ENCODE results near the gene OSM.

OSM gene

DNA sequence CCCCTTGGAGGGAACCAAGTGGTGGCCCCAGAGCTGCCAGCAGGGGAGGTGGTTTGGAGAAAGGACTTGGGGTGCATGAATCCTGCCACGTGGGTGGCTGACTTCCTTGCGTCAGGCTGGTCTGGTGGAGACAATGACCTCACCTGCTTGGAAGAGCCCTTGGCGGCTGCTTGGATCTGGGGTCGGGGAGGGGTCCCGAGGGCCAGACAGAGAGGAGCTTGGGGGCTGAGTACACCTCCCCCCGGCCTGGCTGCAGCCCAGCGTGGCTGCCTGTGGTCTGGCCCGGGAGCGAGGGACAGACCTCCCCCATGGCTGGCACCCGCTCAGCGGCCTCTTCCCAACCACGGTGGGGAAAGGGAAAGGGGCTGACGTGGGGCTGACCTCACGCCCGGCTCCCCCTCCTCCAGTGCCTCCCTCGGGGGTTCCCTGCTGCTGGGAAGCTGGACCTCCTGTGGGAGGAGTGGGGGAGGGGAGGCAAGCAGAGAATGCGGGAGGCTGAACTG, 33.9 kb downstream of the OSM start:
- no peak for DNase-seq
- no peaks in the 10 kb centered on the region for H3K36me3 ChIP-seq (replicated peaks)
- in situ Hi-C loops (cut with HindIII; ENCODE audit: low pct_ligation_motif_present, low sequenced_read_pairs): no loop called here
- H3K27ac ChIP-seq: peak overlapping the region; percentile 7
- no peaks in the 10 kb centered on the region for H3K27me3 ChIP-seq (replicated peaks)
- H3K4me3 ChIP-seq (ENCODE audit: low read depth, low read length): no peak overlapping the region
- TF ChIP-seq, protein P1, sequence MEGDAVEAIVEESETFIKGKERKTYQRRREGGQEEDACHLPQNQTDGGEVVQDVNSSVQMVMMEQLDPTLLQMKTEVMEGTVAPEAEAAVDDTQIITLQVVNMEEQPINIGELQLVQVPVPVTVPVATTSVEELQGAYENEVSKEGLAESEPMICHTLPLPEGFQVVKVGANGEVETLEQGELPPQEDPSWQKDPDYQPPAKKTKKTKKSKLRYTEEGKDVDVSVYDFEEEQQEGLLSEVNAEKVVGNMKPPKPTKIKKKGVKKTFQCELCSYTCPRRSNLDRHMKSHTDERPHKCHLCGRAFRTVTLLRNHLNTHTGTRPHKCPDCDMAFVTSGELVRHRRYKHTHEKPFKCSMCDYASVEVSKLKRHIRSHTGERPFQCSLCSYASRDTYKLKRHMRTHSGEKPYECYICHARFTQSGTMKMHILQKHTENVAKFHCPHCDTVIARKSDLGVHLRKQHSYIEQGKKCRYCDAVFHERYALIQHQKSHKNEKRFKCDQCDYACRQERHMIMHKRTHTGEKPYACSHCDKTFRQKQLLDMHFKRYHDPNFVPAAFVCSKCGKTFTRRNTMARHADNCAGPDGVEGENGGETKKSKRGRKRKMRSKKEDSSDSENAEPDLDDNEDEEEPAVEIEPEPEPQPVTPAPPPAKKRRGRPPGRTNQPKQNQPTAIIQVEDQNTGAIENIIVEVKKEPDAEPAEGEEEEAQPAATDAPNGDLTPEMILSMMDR (IDR thresholded peaks at IDR 0.05; ENCODE audit: low read depth, low read length, missing control alignments): peak; percentile 16

DNA sequence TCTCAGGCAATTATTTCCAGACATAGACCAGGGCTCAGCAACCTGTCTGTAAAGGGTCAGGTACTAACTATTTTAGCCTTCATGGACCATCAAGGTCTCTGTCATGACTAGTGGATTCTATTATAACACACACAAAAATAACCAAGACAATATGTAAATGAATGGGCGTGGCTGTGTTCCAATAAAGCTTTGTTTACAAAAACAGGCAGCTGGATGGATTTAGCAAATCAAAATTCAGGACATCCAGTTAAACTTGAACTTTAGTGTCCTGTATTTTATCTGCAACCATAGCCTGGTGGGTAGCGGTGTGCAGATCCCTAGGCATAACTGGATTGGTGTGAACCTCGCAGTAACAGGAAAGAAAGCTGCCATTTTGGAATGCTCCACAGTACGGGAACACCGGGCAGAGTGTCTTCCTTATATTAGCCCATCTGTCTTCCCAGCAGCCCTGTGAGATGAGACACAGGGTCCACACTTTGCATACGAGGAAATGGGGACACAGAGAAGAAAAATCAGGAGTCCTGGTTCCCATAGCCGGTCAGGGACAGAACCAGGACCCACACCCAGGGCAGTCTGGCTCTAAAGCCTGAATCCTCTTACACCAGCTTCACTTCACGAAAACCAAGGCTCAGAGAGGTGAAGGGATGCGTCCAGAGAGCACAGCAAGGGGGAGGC, 35.7 kb downstream of the OSM start:
- TF ChIP-seq, protein P1 (IDR thresholded peaks at IDR 0.05; ENCODE audit: low read depth, low read length, missing control alignments): no peak
- Histone ChIP-seq H3K4me3 (ENCODE audit: low read depth, low read length) (no peak overlapping the region), H3K27ac (no peak overlapping the region), H3K36me3 (replicated peaks) (no peaks in the 10 kb centered on the region), H3K27me3 (replicated peaks) (no peaks in the 10 kb centered on the region)
- DNase-seq: no peak
- in situ Hi-C loops (cut with HindIII; ENCODE audit: low pct_ligation_motif_present, low sequenced_read_pairs): no loop called here

DNA sequence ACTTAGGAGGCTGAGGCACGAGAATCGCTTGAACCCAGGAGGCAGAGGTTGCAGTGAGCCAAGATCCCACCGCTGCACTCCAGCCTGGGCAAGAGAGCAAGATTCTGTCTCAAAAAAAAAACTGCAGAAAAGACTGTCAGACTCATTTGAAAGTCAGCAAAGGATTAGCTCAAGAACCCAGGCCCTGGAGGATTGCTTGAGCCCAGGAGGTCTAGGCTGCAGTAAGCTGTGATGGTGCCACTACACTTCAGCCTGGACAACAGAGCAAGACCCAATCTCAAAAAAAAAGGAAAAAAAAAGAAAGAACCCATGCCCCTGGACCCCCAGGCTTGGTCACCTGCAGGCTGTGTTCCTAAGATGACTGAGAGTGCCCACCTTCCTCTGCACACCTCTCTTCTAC, 36.3 kb downstream of the OSM start:
- in situ Hi-C loops (cut with HindIII; ENCODE audit: low pct_ligation_motif_present, low sequenced_read_pairs): no loop called here
- H3K4me3 ChIP-seq (ENCODE audit: low read depth, low read length): no peak overlapping the region
- TF ChIP-seq, protein P1 (IDR thresholded peaks at IDR 0.05; ENCODE audit: low read depth, low read length, missing control alignments): no peak
- no peak overlapping the region for H3K27ac ChIP-seq
- H3K27me3 ChIP-seq (replicated peaks): no peaks in the 10 kb centered on the region
- DNase-seq: no peak
- no peaks in the 10 kb centered on the region for H3K36me3 ChIP-seq (replicated peaks)

DNA sequence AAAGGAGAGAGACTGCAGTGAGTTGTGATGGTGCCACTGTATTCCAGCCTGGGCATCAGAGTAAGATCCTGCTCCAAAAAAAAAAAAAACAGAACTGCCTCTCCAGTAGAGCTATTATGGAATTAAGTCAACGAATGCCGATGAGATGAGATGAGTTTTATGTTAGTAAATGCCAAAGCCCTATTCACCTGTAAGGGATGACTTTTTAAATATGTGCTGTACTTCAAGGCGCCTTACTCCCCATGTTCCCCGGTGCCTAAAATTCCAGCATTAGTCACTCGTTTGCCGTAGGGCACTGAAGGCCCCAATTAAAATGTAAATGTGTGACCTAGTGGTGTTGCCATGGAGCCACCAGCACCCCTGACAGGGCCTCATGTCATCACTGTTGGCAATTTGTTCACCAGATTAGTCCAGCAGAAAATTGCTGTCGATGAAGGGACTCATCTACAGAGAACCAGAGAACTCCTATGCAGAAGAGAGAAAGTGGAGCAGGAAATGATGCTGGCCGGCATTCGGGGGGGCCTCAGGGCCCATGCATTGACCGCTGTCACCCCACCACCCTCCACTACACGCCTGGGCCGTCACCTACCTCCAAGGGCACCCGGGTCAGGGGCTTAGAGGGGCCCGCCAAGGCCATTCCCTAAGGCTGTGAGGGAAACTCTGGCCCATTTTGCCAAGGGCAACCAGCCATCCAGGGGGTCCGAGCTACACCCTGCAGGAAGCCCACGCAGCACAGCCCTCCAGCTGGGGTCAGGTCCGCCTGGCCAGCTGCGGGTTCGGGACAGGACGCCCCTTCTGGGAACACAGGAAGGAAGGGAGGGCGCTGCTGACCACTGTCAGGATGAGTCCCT, 37.9 kb downstream of the OSM start:
- DNase-seq: no peak
- H3K27ac ChIP-seq: no peak overlapping the region
- H3K4me3 ChIP-seq (ENCODE audit: low read depth, low read length): no peak overlapping the region
- no peaks in the 10 kb centered on the region for H3K27me3 ChIP-seq (replicated peaks)
- no peaks in the 10 kb centered on the region for H3K36me3 ChIP-seq (replicated peaks)
- TF ChIP-seq, protein P1 (IDR thresholded peaks at IDR 0.05; ENCODE audit: low read depth, low read length, missing control alignments): no peak
- in situ Hi-C loops (cut with HindIII; ENCODE audit: low pct_ligation_motif_present, low sequenced_read_pairs): no loop called here

GRCh38 chr22:30227438-30228228, 39.0 kb downstream of the OSM start:
- Histone ChIP-seq H3K27ac (no peak overlapping the region), H3K4me3 (ENCODE audit: low read depth, low read length) (no peak overlapping the region), H3K36me3 (replicated peaks) (no peaks in the 10 kb centered on the region), H3K27me3 (replicated peaks) (no peaks in the 10 kb centered on the region)
- TF ChIP-seq, protein P1 (IDR thresholded peaks at IDR 0.05; ENCODE audit: low read depth, low read length, missing control alignments): no peak
- DNase-seq: no peak
- in situ Hi-C loops (cut with HindIII; ENCODE audit: low pct_ligation_motif_present, low sequenced_read_pairs): no loop called here
